B cell (primary cell): ENCODE results near the gene WRAP73.

Experiments used
- CTCF ChIP-seq: fragments of 200-600 bp; IDR thresholded peaks from one replicate; pipeline ENCODE4 v1.8.0; 2022; ENCODE audit warnings: antibody characterized with exemption, mild to moderate bottlenecking
- EZH2 ChIP-seq: IDR thresholded peaks from 2 replicates; pipeline ENCODE4 v1.6.1; 2012; ENCODE audit warnings: borderline replicate concordance, low read depth, mild to moderate bottlenecking, moderate library complexity, low read length; ENCODE audit not compliant: insufficient read depth, poor library complexity, severe bottlenecking

DNA sequence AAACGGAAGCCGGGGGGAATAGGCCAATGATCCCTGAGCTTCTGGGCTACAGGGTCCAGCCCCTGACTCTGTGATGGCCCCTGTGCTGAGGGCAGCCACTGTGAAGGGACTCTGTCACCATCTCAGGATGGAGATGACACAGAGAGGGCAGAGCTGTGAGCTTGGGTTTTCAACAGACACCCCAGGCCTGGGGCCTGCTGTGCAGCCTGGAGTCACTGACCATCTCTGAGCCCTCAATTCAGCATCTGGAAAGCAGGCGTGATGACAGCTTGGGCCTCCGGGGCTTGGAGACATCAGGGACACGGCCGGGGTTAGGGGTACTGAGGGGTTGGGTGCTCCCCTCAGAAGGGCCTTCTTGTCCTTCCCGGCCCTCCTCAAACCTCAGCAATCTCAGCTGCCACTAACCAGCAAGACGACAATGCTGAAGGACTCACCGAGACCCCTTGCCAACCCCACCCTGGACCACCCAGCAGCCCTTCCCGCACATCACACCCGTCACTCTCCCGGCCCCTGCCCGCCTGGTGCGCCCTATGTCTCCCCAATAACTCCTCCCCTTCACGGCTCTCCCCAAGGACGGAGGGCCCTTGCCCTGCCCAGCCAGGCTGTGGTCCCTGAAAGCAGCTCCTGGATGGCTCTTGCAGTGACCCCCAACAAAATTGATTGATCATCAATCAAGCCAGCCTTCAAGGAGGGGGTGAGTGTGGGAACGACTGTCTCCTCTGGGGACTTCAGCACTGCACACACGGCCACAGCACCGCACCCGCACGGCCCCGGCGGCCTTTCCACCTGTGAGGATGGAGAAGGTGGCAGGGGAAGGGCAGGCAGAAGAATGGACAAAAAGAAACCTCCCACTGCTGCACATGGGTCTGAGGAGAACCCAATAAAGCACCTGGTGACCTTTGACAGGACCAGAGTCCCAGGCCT lies 42.9 kb downstream of the WRAP73 start:
- TF ChIP-seq CTCF (no peak), EZH2 (no peak)
